ENCODE data around the gene CD2. TPM values are rescaled to one million over a fixed set of nuclear protein-coding genes. Genes with fewer than 3 reads are reported as not detected.

Gene CD2
- total and polyA plus RNA-seq, 2 donors (not counting 3 experiments of a cell fraction or from before 2014, with no cell fraction given): not detected

- TF ChIP-seq MAX (IDR thresholded peaks at IDR 0.05; ENCODE audit: insufficient read depth, insufficient read length) (no peak), EZH2 (IDR thresholded peaks at IDR 0.05; ENCODE audit: borderline replicate concordance, low read depth, low read length, severe bottlenecking) (no peak), GATA2 (IDR thresholded peaks at IDR 0.05; ENCODE audit: insufficient read depth, insufficient read length, low read depth, low read length) (no peak), FOS (IDR thresholded peaks at IDR 0.05; ENCODE audit: borderline replicate concordance, insufficient read depth, low read length) (no peak), POLR2A (IDR thresholded peaks at IDR 0.05; ENCODE audit: low read depth, low read length) (no peak), POLR2AphosphoS5 (IDR thresholded peaks at IDR 0.05; ENCODE audit: insufficient read depth, low read depth, low read length) (no peak), MYC (IDR thresholded peaks at IDR 0.05; ENCODE audit: low read depth, low read length) (no peak), CTCF (IDR thresholded peaks at IDR 0.05; ENCODE audit: extremely low read depth in 1 of 2, insufficient read depth in 1 of 2, low read depth in 1 of 2, low read length in 2 of 2) (no peak), JUN (IDR thresholded peaks at IDR 0.05; ENCODE audit: borderline replicate concordance, insufficient read depth, insufficient read length, low read depth) (no peak)
- H3K27me3 ChIP-seq (ENCODE audit: control insufficient read depth in 2 of 2, insufficient read depth in 2 of 2, low read length in 2 of 2): no peaks in the 10 kb centered on the region
- H2AFZ ChIP-seq (ENCODE audit: low read depth, low read length): no peak overlapping the region
- ChIA-PET POLR2A (no interaction called here), CTCF (no interaction called here)
- no peak overlapping the region for H3K4me3 ChIP-seq (replicated peaks in 1 of 3; ENCODE audit: insufficient read depth in 1 of 3, low read depth in 1 of 3, low read length in 3 of 3)
- H3K9ac ChIP-seq (replicated peaks; ENCODE audit: extremely low read depth, insufficient read depth, low read length): no peak overlapping the region
- H3K79me2 ChIP-seq (ENCODE audit: control insufficient read depth, insufficient read depth, low read length): no peaks in the 10 kb centered on the region
- FAIRE-seq: no peak
- no peak overlapping the region for H3K27ac ChIP-seq (ENCODE audit: insufficient read depth, low read depth, low read length)
- no peaks in the 10 kb centered on the region for H3K9me1 ChIP-seq (replicated peaks; ENCODE audit: control insufficient read depth, extremely low read depth, insufficient read depth, low read length)
- no TSS peak for BruUV-seq (replicated peaks)
- no peaks in the 10 kb centered on the region for H3K4me1 ChIP-seq (ENCODE audit: control insufficient read depth, extremely low read depth, insufficient read depth, low read length)
- DNase-seq (ENCODE audit: low read depth, low spot score): no peak
- dilution Hi-C loops (cut with MboI; ENCODE audit: extremely low pct_ligation_motif_present, low sequenced_read_pairs): no loop called here
- no peaks in the 10 kb centered on the region for H3K9me3 ChIP-seq (replicated peaks; ENCODE audit: control insufficient read depth, insufficient read depth, low read length)
- H4K20me1 ChIP-seq (replicated peaks; ENCODE audit: control insufficient read depth, extremely low read depth, insufficient read depth, low read length): no peaks in the 10 kb centered on the region
- intact Hi-C loops (cut with micrococcal nuclease): no loop called here
- H3K4me2 ChIP-seq (ENCODE audit: insufficient read depth, low read length): no peak overlapping the region
- no peaks in the 10 kb centered on the region for H3K36me3 ChIP-seq (ENCODE audit: control insufficient read depth in 2 of 2, extremely low read depth in 1 of 2, insufficient read depth in 2 of 2, low read length in 2 of 2)
These were observed 48.1 kb upstream of the CD2 start for GRCh38 chr1:116706123-116706522.
